ENCODE data around the gene SOX18. TPM values are rescaled to one million over a fixed set of nuclear protein-coding genes. Genes with fewer than 3 reads are reported as not detected.

SOX18 gene
- total RNA-seq, 6 donors from 2014 or later = 6.3 to 138 (median 37.7) TPM

DNA sequence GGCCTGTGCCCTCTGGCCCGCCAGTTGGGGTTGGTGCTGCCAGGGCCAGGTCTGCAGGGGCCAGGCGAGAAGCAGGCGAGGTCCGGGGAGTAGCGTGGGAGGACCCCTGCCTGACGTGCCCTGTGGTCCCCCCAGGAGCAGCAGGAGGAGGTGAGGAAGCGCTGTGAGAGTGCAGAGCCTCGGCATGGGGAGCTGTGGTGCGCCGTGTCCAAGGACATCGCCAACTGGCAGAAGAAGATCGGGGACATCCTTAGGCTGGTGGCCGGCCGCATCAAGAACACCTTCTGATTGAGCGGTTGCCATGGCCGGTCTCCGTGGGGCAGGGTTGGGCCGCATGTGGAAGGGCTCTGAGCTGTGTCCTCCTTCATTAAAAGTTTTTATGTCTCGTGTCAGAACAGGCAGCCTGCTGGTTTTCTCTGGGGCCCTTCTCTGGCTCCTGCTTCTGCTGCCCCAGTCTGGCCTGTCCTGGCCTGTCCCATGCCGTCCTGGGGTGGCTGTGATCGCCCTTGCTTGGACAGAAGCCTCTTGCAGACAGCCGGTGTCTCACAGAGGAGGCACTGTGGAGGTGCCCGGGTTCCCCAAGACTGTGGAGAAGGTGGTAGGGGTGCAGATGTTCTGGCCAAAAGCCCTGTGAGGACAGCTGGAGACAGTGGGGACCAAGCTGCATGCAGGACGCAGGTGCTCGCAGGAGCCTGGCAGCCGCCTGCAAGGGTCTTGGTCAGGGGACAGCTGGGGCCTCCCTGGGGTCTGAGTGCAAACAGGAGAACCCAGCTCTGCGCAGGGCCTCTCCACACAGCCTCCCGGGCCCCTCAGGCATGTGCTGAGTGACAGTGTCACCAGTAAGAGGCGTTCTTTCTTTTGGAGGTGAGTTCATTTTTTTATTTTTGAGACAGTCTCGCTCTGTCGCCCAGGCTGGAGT, 16.5 kb downstream of the SOX18 start:
- WGBS, 2 donors = 95 to 96% methylated on average over 25 to 30 of the region's 31 CpGs
- no peak overlapping the region for H3K27ac ChIP-seq
- H3K36me3 ChIP-seq = peaks cover 17 to 77% (median 60%) of the 10 kb centered on the region in 4 donors
- peak in 1 of 2 donors; percentile 66 for DNase-seq
- no peak for TF ChIP-seq POLR2A (IDR thresholded peaks at IDR 0.05)
- no peak for TF ChIP-seq POLR2AphosphoS5 (IDR thresholded peaks at IDR 0.05)
- TF ChIP-seq, protein P1, sequence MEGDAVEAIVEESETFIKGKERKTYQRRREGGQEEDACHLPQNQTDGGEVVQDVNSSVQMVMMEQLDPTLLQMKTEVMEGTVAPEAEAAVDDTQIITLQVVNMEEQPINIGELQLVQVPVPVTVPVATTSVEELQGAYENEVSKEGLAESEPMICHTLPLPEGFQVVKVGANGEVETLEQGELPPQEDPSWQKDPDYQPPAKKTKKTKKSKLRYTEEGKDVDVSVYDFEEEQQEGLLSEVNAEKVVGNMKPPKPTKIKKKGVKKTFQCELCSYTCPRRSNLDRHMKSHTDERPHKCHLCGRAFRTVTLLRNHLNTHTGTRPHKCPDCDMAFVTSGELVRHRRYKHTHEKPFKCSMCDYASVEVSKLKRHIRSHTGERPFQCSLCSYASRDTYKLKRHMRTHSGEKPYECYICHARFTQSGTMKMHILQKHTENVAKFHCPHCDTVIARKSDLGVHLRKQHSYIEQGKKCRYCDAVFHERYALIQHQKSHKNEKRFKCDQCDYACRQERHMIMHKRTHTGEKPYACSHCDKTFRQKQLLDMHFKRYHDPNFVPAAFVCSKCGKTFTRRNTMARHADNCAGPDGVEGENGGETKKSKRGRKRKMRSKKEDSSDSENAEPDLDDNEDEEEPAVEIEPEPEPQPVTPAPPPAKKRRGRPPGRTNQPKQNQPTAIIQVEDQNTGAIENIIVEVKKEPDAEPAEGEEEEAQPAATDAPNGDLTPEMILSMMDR (IDR thresholded peaks at IDR 0.05) = no peak
- no peak for TF ChIP-seq EP300 (IDR thresholded peaks at IDR 0.05)
- H3K9me3 ChIP-seq = no peaks in the 10 kb centered on the region
- H3K4me3 ChIP-seq = no peak overlapping the region
- H3K4me1 ChIP-seq = peaks cover 4 to 8% (median 6%) of the 10 kb centered on the region in 4 donors
- ATAC-seq (ENCODE audit: low FRiP score in 2 of 2) = no peak
- H3K27me3 ChIP-seq = peaks cover 0 to 6% (median 2%) of the 10 kb centered on the region in 4 donors

DNA sequence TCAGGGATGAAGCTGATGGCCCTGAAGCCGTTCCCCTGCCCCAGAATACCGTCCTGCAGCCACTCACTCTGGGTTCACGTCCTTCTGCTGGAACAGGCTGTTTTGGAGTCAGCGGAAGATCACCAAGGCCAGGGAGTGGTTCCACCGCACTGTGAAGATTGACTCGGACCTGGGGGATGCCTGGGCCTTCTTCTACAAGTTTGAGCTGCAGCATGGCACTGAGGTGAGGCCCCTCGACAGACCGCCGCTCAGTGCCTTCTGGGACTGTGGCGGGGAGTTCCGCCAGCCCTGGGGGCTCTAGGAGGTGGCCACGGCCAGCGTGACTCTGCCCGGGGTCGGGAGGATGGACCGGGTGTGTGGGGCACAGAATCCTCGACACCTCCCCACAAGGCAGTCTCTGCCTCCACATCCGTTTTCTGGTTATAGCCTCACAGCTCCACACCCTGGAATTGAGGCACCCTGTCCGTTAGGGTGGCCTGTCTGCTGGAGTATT, 17.6 kb downstream of the SOX18 start:
- Histone ChIP-seq H3K4me1 (no peaks in the 10 kb centered on the region), H3K27ac (no peak overlapping the region), H3K36me3 (peaks cover 27 to 88% (median 71%) of the 10 kb centered on the region in 4 donors), H3K27me3 (no peaks in the 10 kb centered on the region), H3K9me3 (no peaks in the 10 kb centered on the region), H3K4me3 (no peak overlapping the region)
- no peak for TF ChIP-seq POLR2AphosphoS5 (IDR thresholded peaks at IDR 0.05)
- TF ChIP-seq EP300 (IDR thresholded peaks at IDR 0.05) = no peak
- TF ChIP-seq POLR2A (IDR thresholded peaks at IDR 0.05) = no peak
- TF ChIP-seq, protein P1 (IDR thresholded peaks at IDR 0.05) = no peak
- peak in 1 of 2 donors; percentile 51 for DNase-seq
- no peak for ATAC-seq (ENCODE audit: low FRiP score in 2 of 2)
- 91 to 93% methylated on average over 8 to 18 of the region's 19 CpGs for WGBS, 2 donors

DNA sequence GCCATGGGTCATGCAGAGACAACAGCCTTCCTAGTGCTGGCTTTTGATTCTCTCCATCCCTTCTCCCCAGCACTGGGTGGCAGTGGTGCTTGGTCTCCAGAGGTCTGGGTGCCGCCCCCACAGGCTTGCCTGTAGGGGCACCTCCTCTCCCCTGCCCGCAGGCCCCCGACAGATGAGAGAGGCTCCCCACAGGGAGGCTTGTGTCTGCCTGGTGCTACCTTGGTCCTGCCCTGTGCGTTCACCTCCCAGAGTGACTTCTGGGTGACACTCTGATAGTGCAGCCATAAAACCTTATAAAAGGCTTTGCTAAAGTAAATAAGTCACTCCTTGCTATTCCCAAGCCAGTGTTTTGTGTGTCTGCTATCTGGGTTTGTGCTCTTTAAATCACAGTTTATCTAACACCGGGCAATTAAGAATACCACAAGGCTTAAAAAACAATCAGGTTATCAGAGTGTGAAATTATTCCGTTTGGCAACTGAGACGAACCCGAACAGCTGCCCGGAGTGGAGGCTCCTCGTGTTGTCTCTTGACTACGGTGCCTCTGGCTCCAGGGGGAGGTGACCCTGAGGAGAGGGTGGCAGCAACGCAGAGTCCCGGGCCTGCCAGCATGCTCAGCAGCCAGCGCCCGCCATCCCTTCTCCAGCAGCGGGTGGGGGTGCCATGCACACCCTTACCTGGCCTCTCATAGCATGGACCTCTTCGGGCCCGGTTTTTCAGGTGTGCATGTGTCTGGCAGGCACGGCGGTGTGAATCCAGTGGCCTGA, 18.9 kb downstream of the SOX18 start:
- Histone ChIP-seq H3K4me1 (no peaks in the 10 kb centered on the region), H3K36me3 (peaks cover 35 to 100% (median 84%) of the 10 kb centered on the region in 4 donors), H3K4me3 (no peak overlapping the region), H3K9me3 (no peaks in the 10 kb centered on the region), H3K27ac (no peak overlapping the region), H3K27me3 (no peaks in the 10 kb centered on the region)
- ATAC-seq (ENCODE audit: low FRiP score in 2 of 2) (no peak), DNase-seq (peak in 1 of 2 donors; percentile 68)
- 92 to 93% methylated on average over 10 to 20 of the region's 20 CpGs for WGBS, 2 donors
- TF ChIP-seq, protein P1 (IDR thresholded peaks at IDR 0.05) = no peak
- TF ChIP-seq POLR2AphosphoS5 (IDR thresholded peaks at IDR 0.05) (no peak), EP300 (IDR thresholded peaks at IDR 0.05) (no peak), POLR2A (IDR thresholded peaks at IDR 0.05) (no peak)

DNA sequence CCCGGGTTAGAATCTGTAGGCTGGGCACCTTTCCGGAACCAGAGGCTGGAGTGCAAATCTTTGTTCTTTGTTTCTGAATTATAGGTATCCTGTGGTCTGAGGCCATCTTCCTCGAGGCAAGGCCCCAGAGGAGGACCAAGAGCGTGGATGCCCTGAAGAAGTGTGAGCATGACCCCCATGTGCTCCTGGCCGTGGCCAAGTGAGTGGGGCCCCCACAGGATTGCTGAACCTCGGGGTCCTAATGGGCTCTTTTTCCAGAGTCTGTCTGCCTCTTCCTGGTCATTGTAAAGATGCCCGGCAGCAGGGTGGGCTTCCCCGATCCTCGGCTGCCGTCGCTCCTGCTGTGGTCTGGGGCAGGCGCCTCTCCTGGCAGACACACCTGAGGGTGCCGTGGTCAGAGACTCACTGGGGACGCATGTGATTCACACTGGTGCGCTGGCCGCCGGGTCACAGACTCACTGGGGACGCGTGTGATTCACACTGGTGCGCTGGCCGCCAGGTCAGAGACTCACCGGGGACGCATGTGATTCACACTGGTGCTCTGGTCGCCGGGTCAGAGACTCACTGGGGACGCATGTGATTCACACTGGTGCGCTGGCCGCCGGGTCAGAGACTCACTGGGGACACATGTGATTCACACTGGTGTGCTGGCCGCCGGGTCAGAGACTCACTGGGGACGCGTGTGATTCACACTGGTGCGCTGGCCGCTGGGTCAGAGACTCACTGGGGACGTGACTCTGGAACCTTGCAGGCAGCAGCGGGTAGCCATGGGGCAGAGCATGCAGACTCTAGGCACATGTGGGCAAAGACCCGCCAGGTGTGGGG, 19.9 kb downstream of the SOX18 start:
- DNase-seq (peak in 1 of 2 donors; percentile 68), ATAC-seq (ENCODE audit: low FRiP score in 2 of 2) (no peak)
- WGBS, 2 donors = 95 to 98% methylated on average over 15 to 31 of the region's 38 CpGs
- Histone ChIP-seq H3K36me3 (peaks cover 46 to 100% (median 90%) of the 10 kb centered on the region in 4 donors), H3K27me3 (no peaks in the 10 kb centered on the region), H3K4me1 (no peaks in the 10 kb centered on the region), H3K9me3 (no peaks in the 10 kb centered on the region), H3K4me3 (no peak overlapping the region), H3K27ac (no peak overlapping the region)
- TF ChIP-seq EP300 (IDR thresholded peaks at IDR 0.05) = no peak
- TF ChIP-seq POLR2A (IDR thresholded peaks at IDR 0.05) = no peak
- TF ChIP-seq, protein P1 (IDR thresholded peaks at IDR 0.05) = no peak
- no peak for TF ChIP-seq POLR2AphosphoS5 (IDR thresholded peaks at IDR 0.05)

All from upper lobe of left lung (tissue), 6 donors.